Right lobe of liver (tissue), 4 donors: Measurements from ENCODE around the gene STAT3.

Experiments
- POLR2A ChIP-seq: fragments of 450-650 bp; IDR thresholded peaks from one replicate; pipeline ENCODE4 v1.6.1; 2017; ENCODE audit warnings: antibody characterized with exemption, mild to moderate bottlenecking
- TF ChIP-seq, protein P1 (sequence below), 4 donors: fragments of 200-600 bp in 3 of 4; fragments of 450-650 bp in 1 of 4; IDR thresholded peaks; one replicate each; pipeline versions ENCODE4 v1.5.1 to v1.8.0; 2016 to 2022; ENCODE audit warnings: antibody characterized with exemption in 4 of 4, mild to moderate bottlenecking in 2 of 4
- donor health status: DM: no; HTN: no; CAD: no.
- donor health status: DM: no; HTN: no; CAD: no.
- donor health status: DM: no; HTN: yes; CAD: no.

DNA sequence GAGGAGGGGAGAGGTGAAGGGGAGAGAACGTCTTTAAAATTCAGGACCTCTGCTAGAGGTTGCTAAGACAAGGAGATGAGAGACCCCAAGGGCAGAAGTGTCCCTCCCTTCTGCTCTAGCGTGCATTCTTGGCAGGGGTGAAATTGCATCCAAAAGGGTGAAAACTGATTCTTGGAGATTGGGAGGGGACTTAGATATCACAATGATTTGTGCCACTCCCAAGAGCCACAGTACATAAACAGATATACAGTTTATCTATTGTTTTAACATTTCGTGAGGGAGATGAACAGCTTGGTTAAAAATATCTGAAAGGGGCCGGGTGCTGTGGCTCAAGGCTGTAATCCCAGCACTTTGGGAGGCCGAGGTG lies 22.1 kb upstream of the STAT3 start:
- no peak for TF ChIP-seq POLR2A
- TF ChIP-seq, protein P1, sequence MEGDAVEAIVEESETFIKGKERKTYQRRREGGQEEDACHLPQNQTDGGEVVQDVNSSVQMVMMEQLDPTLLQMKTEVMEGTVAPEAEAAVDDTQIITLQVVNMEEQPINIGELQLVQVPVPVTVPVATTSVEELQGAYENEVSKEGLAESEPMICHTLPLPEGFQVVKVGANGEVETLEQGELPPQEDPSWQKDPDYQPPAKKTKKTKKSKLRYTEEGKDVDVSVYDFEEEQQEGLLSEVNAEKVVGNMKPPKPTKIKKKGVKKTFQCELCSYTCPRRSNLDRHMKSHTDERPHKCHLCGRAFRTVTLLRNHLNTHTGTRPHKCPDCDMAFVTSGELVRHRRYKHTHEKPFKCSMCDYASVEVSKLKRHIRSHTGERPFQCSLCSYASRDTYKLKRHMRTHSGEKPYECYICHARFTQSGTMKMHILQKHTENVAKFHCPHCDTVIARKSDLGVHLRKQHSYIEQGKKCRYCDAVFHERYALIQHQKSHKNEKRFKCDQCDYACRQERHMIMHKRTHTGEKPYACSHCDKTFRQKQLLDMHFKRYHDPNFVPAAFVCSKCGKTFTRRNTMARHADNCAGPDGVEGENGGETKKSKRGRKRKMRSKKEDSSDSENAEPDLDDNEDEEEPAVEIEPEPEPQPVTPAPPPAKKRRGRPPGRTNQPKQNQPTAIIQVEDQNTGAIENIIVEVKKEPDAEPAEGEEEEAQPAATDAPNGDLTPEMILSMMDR (IDR thresholded peaks at IDR 0.05), result no peak
